ENCODE measurements around the gene TAS2R38.

Gene TAS2R38

DNA sequence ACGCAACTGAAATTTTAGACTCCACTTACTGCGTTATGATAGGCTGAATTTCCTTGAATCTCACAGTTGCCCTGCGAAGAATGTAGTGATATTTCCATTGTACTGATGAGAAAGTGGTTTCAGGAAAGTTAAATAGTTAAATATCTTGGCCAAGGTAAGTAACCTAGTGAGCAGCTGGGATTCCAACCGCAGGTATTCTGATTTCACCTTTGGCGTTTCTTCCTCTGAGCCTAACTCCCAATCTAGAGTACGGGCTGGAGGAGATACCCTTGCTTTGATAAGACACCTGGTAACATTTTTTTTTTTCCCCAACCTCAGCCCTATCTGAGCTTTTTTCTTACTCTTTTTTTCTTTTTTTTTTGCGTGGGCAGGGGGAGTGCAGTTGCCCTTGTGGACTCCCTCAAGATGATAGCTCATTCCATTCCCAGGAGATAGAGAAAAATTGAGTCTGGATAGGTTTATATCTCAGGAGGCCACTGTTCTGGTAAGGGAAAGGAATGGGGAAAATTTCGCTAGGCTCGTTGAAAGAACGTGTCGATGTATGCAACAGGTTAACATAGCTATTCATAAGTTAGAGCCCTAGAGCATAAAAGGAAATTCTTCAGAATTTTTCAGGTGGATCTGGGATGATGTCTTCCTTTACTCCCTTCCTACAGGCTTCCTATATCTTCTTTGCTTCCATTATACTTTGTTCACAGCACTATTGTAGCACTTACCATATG lies 3.1 kb upstream of the TAS2R38 start:
- no peak for DNase-seq (ENCODE audit: extremely low read depth in 1 of 2, low read depth in 1 of 2)

DNA sequence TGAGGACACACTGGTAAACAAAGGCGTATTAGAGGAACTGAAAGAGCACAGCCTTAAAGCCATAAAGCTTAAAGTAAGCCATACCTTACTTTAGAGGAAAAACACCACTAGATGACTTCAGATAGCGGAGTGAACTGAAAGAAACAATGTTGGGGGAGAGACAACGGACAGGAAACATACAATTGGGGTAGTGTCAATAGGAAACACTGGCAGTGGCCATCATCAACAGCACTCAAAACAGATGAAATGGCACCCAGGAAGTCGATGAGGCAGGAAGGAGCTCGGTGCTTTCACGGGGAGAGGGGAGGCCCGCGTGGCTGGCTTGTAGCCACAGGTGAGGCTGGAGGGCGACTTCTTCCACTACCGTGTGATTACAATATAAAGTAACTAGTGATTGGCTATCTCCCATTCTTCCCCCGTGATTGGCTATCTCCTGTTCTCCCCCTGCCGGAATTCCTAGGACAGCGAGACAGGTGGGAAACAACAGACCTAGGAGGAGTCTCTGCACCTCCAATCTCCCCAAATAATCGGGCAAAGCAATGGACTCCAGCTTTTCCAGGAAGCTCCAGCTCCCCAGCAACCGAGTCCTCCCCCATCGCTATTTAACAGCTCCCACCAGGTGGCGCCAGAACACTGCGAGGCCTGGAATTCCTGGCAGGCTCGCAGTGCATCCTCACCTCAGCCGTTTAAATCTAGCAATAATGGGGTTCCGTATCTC lies 2.4 kb upstream of the TAS2R38 start:
- DNase-seq (ENCODE audit: extremely low read depth in 1 of 2, low read depth in 1 of 2), result peak; percentile 43

DNA sequence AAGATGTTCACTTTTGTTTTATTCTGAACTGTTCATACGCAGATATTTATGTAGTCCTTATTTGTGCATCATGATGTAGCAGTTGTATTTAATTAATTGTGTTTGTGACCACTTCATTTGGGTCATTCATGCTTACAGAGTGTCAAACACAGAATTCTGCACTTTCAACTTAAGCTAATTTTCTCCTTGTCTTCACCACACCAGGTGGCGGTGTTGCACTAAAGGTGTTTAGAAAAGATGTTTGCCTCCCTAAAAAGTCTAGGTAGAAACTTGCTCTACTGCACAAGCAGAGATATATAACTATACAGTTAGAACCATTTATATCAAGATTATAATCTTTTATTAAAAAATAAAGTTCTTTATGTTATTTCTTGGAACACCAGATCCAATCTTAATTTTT lies 1.3 kb upstream of the TAS2R38 start:
- no peak for DNase-seq (ENCODE audit: extremely low read depth in 1 of 2, low read depth in 1 of 2)

DNA sequence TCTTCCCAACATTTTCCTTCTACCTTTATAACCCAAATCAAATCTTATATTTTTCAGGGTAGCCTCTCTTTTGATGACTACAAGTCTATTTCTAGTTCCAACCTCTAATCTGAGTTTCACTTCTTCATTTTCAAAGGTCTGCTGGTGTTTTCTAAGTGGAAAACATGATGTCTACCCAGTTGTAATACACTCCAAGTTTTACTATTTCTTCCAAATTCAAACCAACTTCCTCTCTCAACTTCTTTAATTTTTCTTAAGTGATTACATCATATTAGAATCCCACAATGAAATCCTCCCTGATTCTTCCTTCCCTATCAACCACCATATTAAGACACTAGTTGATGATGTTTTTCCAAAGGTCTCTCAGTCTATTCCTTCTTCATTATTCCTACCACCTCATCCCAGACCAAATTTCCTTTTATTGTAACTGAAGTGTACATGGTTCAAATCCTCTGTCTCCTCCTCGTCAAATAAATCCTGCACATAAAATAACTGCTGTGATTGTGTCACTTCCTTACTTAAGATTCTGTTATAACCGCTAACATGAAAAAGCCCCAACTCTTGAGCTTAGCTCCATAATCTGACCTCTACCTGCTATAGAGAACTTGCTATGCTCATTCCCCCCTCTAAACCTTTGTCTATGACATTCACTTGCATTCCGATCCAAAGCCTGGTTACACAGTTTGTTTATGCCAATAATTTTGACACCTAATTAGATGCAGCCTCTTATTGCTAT lies 12.7 kb downstream of the TAS2R38 start:
- no peak for DNase-seq (ENCODE audit: extremely low read depth in 1 of 2, low read depth in 1 of 2)

DNA sequence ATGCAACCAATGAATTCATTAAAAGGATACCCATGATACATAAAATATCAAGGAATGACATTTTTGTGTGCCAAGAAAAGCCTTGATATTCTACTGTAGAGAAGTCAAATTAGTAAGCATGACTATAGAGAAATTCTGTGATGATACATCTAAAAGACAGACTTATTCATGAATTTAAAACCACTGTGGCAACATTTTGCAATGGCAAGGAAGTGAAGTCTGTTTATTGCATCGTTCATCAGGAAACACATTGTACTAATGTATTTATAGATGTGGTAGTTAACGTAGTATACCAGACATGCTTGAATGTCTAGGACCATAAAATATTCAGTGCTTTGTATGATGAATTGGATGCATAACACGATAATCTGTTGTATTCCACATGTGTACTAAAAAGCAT lies 17.5 kb downstream of the TAS2R38 start:
- no peak for DNase-seq (ENCODE audit: extremely low read depth in 1 of 2, low read depth in 1 of 2)

DNA sequence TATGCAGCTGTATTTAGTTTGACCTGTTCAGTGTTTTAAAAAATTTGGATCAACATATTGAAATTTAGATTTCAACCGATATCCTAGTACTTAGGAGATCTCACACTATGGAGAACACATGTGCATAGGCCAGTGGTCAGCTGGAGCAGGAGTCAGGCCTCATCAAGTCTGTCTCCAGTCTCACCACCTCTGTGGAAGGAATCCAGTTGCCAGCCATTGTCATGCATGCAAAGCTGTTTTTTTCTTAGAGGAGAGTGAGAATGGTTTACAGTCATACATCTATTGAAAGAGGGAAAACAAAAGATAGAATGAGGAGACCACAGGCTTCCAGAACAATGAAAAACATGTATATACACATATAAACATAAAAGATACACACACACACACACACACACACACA lies 19.2 kb downstream of the TAS2R38 start:
- no peak for DNase-seq (ENCODE audit: extremely low read depth in 1 of 2, low read depth in 1 of 2)

DNA sequence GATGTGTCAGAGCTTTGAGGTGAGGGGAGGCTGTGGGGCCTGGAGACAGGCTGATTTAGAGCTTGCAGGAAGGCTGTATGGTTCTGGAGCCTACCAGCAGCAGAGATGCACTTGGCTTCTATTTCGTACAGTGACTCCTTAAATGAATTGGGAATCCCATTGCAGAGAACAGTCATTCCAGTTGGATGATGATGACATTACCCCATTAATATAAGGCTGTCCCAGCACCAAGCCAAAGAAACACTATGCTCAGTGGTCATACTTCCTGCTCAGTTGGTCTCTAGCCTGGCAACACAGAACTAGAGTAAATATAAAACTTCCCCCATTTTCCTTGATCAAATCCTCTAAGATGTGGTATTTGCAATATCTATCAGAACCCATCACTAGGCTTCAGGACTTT lies 21.1 kb downstream of the TAS2R38 start:
- DNase-seq (ENCODE audit: extremely low read depth in 1 of 2, low read depth in 1 of 2), result no peak

DNA sequence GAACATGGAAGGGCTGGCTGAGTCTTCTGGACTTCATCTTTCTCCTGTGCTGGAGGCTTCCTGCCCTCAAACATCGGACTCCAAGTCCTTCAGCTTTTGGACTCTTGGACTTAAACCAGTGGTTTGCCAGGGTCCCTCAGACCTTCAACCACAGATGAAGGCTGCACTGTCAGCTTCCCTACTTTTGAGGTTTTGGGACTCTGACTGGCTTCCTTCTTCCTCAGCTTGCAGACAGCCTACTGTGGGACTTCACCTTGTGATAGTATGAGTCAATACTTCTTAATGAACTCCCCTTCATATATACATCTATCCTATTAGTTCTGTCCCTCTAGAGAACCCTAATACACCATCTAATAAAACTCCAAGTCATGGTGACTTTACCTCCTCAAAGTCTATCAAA lies 22.8 kb downstream of the TAS2R38 start:
- no peak for DNase-seq (ENCODE audit: extremely low read depth in 1 of 2, low read depth in 1 of 2)

DNA sequence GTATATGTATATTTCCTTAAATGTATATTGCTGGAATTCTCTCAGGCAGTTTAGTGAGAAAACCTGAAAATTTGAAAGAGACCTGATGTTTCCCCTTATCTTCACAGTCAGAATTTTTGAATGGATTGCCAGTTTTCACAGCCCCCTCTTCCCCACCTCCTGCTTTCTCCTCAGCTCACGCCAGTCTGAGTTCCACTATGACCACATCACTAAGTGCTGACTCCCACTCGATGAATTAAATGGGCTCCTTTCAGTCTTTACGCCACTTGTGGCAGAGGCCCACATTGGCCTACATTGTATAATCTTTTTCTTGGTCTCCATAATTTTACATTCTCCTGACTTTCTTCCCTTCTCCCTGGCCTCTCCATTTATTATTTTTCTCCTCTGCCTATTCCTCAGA lies 23.7 kb downstream of the TAS2R38 start:
- no peak for DNase-seq (ENCODE audit: extremely low read depth in 1 of 2, low read depth in 1 of 2)

DNA sequence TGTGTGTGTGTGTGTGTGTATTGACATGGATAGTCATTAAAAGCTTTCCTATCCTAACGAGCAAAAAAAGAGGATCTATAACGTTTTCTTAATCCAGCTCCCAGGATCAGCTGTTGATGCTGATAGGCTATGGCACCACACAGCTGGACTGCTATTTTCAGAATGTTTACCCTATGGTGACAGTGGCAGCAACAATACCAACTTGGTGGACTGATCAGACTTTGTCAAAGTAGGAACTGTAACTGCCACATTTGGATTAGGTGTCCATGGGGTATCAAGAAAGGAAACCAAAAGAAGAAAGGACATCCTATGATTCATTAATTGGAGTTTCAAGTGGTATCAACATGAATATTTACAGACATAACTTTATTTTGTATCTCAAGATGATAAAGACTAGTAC lies 24.1 kb downstream of the TAS2R38 start:
- no peak for DNase-seq (ENCODE audit: extremely low read depth in 1 of 2, low read depth in 1 of 2)

DNA sequence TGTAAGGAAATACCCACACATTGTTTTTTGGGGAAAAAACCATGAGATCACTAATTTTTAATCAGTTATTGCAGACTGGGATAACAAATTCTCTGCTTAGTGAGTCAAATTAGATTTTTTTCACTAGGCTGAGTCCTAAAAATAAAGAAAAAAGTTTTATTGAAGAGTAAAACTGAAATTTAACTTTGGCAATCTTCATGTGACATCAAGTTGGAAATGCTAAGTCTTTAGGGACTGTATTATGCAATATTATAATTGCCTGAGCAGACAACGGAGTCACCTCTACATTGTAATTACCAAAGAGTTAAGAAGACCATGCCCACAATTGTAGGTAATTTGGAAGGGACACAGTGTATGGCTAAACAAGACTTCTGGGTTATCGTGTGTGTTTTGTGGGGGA lies 24.6 kb downstream of the TAS2R38 start:
- no peak for DNase-seq (ENCODE audit: extremely low read depth in 1 of 2, low read depth in 1 of 2)

DNA sequence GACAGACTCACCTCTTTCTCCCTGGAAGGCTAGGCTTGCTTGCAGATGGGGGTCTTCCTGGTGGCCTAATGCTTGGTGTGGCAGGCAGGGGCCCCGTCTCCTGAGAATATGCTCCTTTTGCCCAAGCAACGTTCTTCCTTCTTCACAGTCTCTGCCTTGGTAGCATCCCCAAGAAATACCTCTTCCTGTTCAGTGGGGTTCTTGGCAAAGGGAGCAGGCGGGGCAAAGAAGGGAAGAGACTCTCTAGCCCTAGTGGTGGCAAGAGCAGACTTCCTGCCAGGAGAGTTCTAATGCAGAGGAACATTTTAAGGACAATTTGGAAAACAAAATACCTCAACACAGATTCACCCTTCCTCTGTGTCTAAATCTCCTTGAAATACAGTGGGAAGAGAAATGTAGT lies 26.8 kb downstream of the TAS2R38 start, which contains the start of gene CLEC5A:
Gene CLEC5A, minus strand, starts transcription at position 179 of the 400 bp plus-strand sequence. CDS start 682 bp downstream, outside the sequence.
- no peak for DNase-seq (ENCODE audit: extremely low read depth in 1 of 2, low read depth in 1 of 2)

DNA sequence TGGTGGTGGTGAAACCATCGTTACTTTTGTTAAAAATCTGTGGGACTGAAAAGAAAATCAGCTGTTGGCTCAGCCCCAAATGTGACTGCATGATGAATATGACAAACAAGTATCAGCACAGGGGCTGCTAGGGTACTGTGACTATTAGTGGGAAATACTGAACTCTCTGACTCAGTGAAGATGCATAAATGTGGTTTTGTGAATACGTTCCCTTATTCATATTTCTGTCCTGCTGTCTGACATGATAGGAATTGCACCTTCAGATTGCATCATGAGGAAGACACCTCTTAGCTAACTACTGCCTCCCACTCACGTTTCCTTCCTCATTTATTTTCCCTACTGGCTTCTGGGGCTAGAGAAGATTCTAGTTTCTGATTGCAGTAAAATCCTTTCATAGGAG lies 28.2 kb downstream of the TAS2R38 start:
- no peak for DNase-seq (ENCODE audit: extremely low read depth in 1 of 2, low read depth in 1 of 2)

DNA sequence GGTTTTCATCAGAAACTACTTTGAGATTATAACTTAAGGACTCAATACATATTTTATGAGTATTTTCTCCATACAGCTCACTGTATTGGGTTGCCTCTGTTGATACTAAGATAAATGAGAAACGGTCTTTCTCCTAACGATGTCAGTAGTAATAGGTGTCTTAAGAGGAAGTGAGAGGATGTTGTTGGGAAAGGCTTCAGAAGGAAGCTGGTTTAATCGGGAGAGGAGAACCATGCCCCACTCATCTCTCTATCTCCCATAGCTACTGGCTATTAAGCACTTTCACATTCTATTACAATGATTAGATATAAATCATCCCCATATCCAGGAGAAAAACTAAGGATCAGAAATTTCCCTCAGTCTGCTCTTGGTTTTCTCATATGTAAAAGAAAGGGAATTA lies 28.8 kb downstream of the TAS2R38 start:
- DNase-seq (ENCODE audit: extremely low read depth in 1 of 2, low read depth in 1 of 2), result no peak

DNA sequence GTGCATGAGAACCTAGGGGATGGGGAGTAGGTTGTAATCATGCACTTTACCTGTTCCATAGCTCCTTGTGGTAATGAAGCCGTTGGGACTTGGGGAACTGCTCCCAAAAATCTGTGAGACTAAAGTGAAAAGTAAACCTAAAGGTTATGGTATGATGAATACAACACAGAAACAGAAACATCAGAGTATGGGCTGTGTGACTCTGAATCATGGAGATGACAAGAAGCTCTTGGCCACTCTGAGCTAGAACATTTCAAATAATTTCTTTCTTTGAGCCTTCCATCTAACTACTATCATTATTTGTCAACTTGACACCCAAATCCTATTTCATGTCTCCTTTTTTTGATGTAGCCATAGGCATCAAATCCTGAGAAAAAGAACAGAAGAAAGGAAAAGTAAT lies 29.7 kb downstream of the TAS2R38 start:
- DNase-seq (ENCODE audit: extremely low read depth in 1 of 2, low read depth in 1 of 2), result no peak

DNA sequence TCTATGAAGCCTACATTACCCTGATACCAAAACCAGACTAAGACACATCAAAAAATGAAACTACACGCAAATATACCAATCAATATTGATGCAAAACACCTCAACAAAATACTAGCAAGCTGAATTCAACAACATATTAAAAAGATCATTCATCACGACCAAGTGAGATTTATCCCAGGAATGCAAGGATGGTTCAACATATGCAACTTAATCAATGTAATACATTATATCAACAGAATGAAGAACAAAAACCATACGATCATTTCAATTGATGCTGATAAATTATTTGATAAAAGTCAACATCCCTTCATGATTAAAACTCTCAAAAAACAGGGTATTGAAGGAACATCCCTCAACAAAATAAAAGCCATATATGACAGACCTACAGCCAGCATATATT lies 32.5 kb downstream of the TAS2R38 start:
- no peak for DNase-seq (ENCODE audit: extremely low read depth in 1 of 2, low read depth in 1 of 2)

DNA sequence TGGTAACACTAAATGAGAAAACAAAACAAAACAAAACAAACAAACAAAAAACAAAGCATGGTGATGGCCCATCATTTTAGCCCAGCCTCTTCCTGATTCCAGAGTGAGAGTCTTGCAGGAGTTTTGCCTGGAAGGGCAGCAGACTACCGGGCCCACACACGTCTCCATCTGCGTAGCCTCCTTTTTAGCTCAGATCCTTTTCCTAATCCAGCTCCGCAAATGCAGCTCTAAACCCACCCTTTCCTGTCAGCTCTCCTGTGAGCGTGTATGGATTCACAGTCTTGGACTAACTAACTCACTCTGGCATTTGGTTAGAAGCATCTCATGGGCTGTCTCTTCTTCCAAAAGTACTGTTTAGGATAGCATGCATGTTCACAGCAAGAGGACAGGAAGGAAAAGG lies 43.4 kb downstream of the TAS2R38 start:
- no peak for DNase-seq (ENCODE audit: extremely low read depth in 1 of 2, low read depth in 1 of 2)

DNA sequence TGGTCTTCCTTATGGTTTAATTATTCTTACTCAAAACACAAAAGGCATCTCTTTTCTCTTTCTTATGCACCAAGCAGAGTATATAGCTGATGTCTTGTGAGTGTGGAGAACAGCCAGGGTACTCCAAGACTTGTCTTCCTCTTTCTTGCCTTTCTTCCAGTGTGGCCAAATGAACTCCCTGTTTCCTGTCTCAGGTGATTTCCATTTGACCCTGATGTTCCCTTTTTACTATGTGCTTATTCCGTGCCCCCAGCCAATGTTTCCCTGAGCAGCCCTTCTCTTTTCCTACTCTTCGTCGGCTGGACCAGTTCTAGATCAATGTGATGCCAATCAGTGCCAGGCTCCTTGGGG lies 44.8 kb downstream of the TAS2R38 start:
- no peak for DNase-seq (ENCODE audit: extremely low read depth in 1 of 2, low read depth in 1 of 2)

DNA sequence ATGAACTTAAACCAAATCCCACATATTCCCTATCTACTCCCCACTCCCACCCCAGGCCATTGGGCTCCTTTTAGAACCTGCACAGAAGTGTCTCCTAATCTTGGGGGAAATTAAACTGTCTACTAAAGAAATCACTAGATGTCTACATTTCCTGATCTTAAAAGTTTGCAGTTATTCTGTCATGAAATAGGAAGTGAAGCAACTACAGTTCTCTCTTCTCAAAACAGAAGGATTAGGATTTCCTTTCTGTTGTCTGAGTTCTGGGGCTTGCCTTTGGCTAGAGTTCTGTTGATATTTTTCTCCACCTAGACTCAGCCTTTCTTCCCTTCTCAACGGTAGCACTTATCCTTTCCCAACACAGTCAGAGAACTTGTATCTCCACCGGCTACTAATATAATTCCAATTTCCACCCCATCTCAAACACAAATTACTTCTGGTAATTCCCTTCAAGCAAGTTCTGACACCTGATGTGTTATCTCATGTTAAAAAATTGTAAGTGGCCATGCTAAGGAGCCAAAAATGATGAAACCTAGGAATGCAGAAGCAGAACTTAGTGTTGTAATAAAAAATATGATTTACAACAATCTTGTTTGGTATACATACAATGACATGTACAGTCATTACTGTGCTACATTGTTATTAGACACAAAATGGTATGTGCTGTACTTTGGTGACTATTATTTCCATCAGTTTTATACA lies 45.3 kb downstream of the TAS2R38 start:
- DNase-seq (ENCODE audit: extremely low read depth in 1 of 2, low read depth in 1 of 2), result no peak
